ENCODE data around the gene ANKRD6. TPM values are rescaled to one million over a fixed set of nuclear protein-coding genes. Genes with fewer than 3 reads are reported as not detected.
"Not testable (repeated sequence)": the region's sequence is repeated elsewhere in the genome, so short reads cannot be mapped to it uniquely, and the experiment has no call there.

Gene ANKRD6
- total RNA-seq, 2 donors from 2014 or later: 4.2 to 5.5 TPM

- no peak overlapping the region for H3K4me3 Mint-ChIP-seq
- H3K27ac Mint-ChIP-seq: no peak overlapping the region
- DNase-seq (no peak), ATAC-seq (replicated peaks in 1 of 2) (no peak)
- H3K27me3 Mint-ChIP-seq (ENCODE audit: low read depth): no peaks in the 10 kb centered on the region
- no peaks in the 10 kb centered on the region for H3K9me3 Mint-ChIP-seq
- H3K36me3 Mint-ChIP-seq (ENCODE audit: insufficient read depth in 2 of 2): peaks cover 0 to 1% of the 10 kb centered on the region in 2 donors
- H3K4me1 Mint-ChIP-seq (ENCODE audit: low read depth): no peaks in the 10 kb centered on the region
Observed at GRCh38 chr6:89623749-89624148, 190.8 kb downstream of the ANKRD6 start.

GRCh38 chr6:89630488-89630887 is 197.5 kb downstream of the ANKRD6 start:
- ATAC-seq (replicated peaks in 1 of 2) (no peak), DNase-seq (no peak)
- H3K4me3 Mint-ChIP-seq: no peak overlapping the region
- no peaks in the 10 kb centered on the region for H3K9me3 Mint-ChIP-seq
- no peaks in the 10 kb centered on the region for H3K4me1 Mint-ChIP-seq (ENCODE audit: low read depth)
- H3K27ac Mint-ChIP-seq: no peak overlapping the region
- H3K27me3 Mint-ChIP-seq (ENCODE audit: low read depth): no peaks in the 10 kb centered on the region
- peaks cover 0 to 4% of the 10 kb centered on the region in 2 donors for H3K36me3 Mint-ChIP-seq (ENCODE audit: insufficient read depth in 2 of 2)

- not testable (repeated sequence) for DNase-seq; H3K4me3 Mint-ChIP-seq; H3K27me3 Mint-ChIP-seq (ENCODE audit: low read depth); H3K9me3 Mint-ChIP-seq; ATAC-seq (replicated peaks in 1 of 2)
- Mint-ChIP-seq H3K27ac (peak overlapping the region; percentile 70), H3K4me1 (ENCODE audit: low read depth) (peaks cover 27% of the 10 kb centered on the region), H3K36me3 (ENCODE audit: insufficient read depth in 2 of 2) (peaks cover 7 to 14% of the 10 kb centered on the region in 2 donors)
Observed at GRCh38 chr6:89636412-89636811, 203.5 kb downstream of the ANKRD6 start.

DNA sequence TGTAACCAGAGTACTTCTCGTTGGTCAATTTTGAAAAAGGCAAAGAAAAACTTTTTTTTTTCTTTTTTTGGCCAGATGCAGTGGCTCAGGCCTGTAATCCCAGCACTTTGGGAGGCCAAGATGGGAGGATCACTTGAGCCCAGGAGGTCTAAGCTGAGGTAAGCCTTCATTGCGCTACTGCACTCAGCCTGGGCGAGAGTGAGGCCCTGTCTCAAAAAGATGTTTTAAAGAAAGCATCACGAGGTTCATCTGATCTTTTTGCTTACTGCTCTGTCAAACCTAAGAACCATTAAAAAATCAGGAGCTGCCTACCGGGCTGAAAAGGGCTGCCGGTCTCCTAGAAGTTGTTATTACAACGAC is 205.0 kb downstream of the ANKRD6 start:
- ATAC-seq (replicated peaks in 1 of 2): no peak
- H3K36me3 Mint-ChIP-seq (ENCODE audit: insufficient read depth in 2 of 2): peaks cover 9 to 14% of the 10 kb centered on the region in 2 donors
- DNase-seq: no peak
- no peaks in the 10 kb centered on the region for H3K27me3 Mint-ChIP-seq (ENCODE audit: low read depth)
- H3K27ac Mint-ChIP-seq: peak overlapping the region; percentile 99
- H3K4me3 Mint-ChIP-seq: peak overlapping the region; percentile 81 to 97
- H3K9me3 Mint-ChIP-seq: no peaks in the 10 kb centered on the region
- H3K4me1 Mint-ChIP-seq (ENCODE audit: low read depth): peaks cover 27% of the 10 kb centered on the region

- Mint-ChIP-seq H3K4me3 (peak within 1 kb of the TSS; percentile 81 to 97), H3K9me3 (no peaks in the 10 kb centered on the region), H3K27me3 (ENCODE audit: low read depth) (no peaks in the 10 kb centered on the region), H3K36me3 (ENCODE audit: insufficient read depth in 2 of 2) (peaks cover 9 to 13% of the 10 kb centered on the region in 2 donors), H3K4me1 (ENCODE audit: low read depth) (peaks cover 32% of the 10 kb centered on the region), H3K27ac (peak within 1 kb of the TSS; percentile 99)
- ATAC-seq (replicated peaks in 1 of 2) (peak; percentile 97 to 98), DNase-seq (peak; percentile 94 to 95)
Observed at GRCh38 chr6:89638320-89639195, 205.6 kb downstream of the ANKRD6 start, which contains the start of gene LYRM2. Gene LYRM2, minus strand, starts transcription at chr6:89638747. Its CDS starts 31 bp downstream, at chr6:89638716.

GRCh38 chr6:89640804-89641203 is 207.9 kb downstream of the ANKRD6 start:
- Mint-ChIP-seq H3K36me3 (ENCODE audit: insufficient read depth in 2 of 2) (peaks cover 6 to 10% of the 10 kb centered on the region in 2 donors), H3K4me3 (no peak overlapping the region), H3K4me1 (ENCODE audit: low read depth) (peaks cover 35% of the 10 kb centered on the region), H3K27me3 (ENCODE audit: low read depth) (no peaks in the 10 kb centered on the region), H3K9me3 (no peaks in the 10 kb centered on the region), H3K27ac (peak overlapping the region; percentile 4)
- DNase-seq: no peak
- no peak for ATAC-seq (replicated peaks in 1 of 2)

GRCh38 chr6:89641581-89641980 is 208.6 kb downstream of the ANKRD6 start:
- H3K27me3 Mint-ChIP-seq (ENCODE audit: low read depth); H3K9me3 Mint-ChIP-seq; DNase-seq; H3K36me3 Mint-ChIP-seq (ENCODE audit: insufficient read depth in 2 of 2); H3K27ac Mint-ChIP-seq; H3K4me3 Mint-ChIP-seq; ATAC-seq (replicated peaks in 1 of 2): not testable (repeated sequence)
- peaks cover 28% of the 10 kb centered on the region for H3K4me1 Mint-ChIP-seq (ENCODE audit: low read depth)

GRCh38 chr6:89642956-89643355 is 210.0 kb downstream of the ANKRD6 start:
- H3K9me3 Mint-ChIP-seq: no peaks in the 10 kb centered on the region
- H3K4me3 Mint-ChIP-seq: no peak overlapping the region
- ATAC-seq (replicated peaks in 1 of 2) (no peak), DNase-seq (no peak)
- H3K36me3 Mint-ChIP-seq (ENCODE audit: insufficient read depth in 2 of 2): peaks cover 3 to 7% of the 10 kb centered on the region in 2 donors
- no peaks in the 10 kb centered on the region for H3K27me3 Mint-ChIP-seq (ENCODE audit: low read depth)
- peaks cover 23% of the 10 kb centered on the region for H3K4me1 Mint-ChIP-seq (ENCODE audit: low read depth)
- H3K27ac Mint-ChIP-seq: no peak overlapping the region

DNA sequence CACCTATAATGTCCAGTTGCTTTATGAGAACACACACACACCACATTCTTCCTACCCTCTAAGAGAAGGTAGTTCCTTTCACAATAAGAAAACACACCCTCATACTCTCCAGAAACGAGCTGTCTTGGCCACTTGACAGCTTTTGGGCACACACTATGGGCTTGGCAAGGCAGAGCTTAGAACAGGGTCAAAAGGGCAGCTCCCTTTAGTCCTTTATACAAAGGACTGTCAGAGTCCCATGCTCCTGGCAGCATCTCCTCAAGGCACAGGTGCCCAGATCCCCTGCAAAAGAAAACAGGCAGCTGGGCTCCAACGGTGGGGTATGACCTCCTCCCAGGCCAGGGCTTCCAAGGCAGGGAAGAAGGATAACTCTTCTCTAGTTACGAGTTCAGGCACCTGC is 210.5 kb downstream of the ANKRD6 start:
- Mint-ChIP-seq H3K27ac (no peak overlapping the region), H3K27me3 (ENCODE audit: low read depth) (no peaks in the 10 kb centered on the region), H3K36me3 (ENCODE audit: insufficient read depth in 2 of 2) (peaks cover 3 to 9% of the 10 kb centered on the region in 2 donors), H3K9me3 (no peaks in the 10 kb centered on the region), H3K4me3 (no peak overlapping the region), H3K4me1 (ENCODE audit: low read depth) (peaks cover 23% of the 10 kb centered on the region)
- DNase-seq (no peak), ATAC-seq (replicated peaks in 1 of 2) (no peak)

GRCh38 chr6:89644864-89645263 is 211.9 kb downstream of the ANKRD6 start:
- no peaks in the 10 kb centered on the region for H3K9me3 Mint-ChIP-seq
- H3K27me3 Mint-ChIP-seq (ENCODE audit: low read depth): no peaks in the 10 kb centered on the region
- DNase-seq (no peak), ATAC-seq (replicated peaks in 1 of 2) (no peak)
- peaks cover 10% of the 10 kb centered on the region for H3K4me1 Mint-ChIP-seq (ENCODE audit: low read depth)
- H3K4me3 Mint-ChIP-seq: no peak overlapping the region
- H3K36me3 Mint-ChIP-seq (ENCODE audit: insufficient read depth in 2 of 2): peaks cover 3 to 10% of the 10 kb centered on the region in 2 donors
- peak overlapping the region; percentile 38 for H3K27ac Mint-ChIP-seq

- no peak for DNase-seq
- ATAC-seq (replicated peaks in 1 of 2): no peak
- Mint-ChIP-seq H3K4me1 (ENCODE audit: low read depth) (peaks cover 3% of the 10 kb centered on the region), H3K4me3 (no peak overlapping the region), H3K9me3 (no peaks in the 10 kb centered on the region), H3K27me3 (ENCODE audit: low read depth) (no peaks in the 10 kb centered on the region), H3K36me3 (ENCODE audit: insufficient read depth in 2 of 2) (peaks cover 2 to 23% of the 10 kb centered on the region in 2 donors), H3K27ac (no peak overlapping the region)
Observed at GRCh38 chr6:89649682-89650081, 216.7 kb downstream of the ANKRD6 start.

GRCh38 chr6:89650579-89650978 is 217.6 kb downstream of the ANKRD6 start:
- Mint-ChIP-seq H3K36me3 (ENCODE audit: insufficient read depth in 2 of 2) (peaks cover 2 to 23% of the 10 kb centered on the region in 2 donors), H3K4me3 (no peak overlapping the region), H3K27me3 (ENCODE audit: low read depth) (no peaks in the 10 kb centered on the region), H3K9me3 (no peaks in the 10 kb centered on the region), H3K27ac (no peak overlapping the region), H3K4me1 (ENCODE audit: low read depth) (no peaks in the 10 kb centered on the region)
- ATAC-seq (replicated peaks in 1 of 2) (no peak), DNase-seq (no peak)

DNA sequence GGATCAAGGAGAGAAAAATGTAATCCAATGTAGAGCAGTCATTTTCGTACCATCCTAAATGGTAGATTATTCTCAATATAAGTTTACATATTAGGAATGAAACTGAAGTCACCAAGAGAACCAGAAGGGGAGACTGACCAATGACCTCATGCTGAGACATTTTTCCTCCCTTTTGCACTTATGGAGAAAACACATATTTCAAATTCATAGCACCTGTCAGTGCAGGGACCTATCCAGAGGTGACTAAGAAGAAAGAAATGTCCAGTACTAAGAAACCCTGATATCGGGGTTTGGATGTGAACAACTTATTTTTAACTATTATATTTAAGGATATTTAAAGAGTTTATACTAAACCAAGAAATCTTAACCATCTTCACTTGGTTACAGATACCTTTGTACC is 222.2 kb downstream of the ANKRD6 start:
- ATAC-seq (replicated peaks in 1 of 2): no peak
- peaks cover 4 to 16% of the 10 kb centered on the region in 2 donors for H3K36me3 Mint-ChIP-seq (ENCODE audit: insufficient read depth in 2 of 2)
- no peaks in the 10 kb centered on the region for H3K4me1 Mint-ChIP-seq (ENCODE audit: low read depth)
- no peak overlapping the region for H3K4me3 Mint-ChIP-seq
- H3K27me3 Mint-ChIP-seq (ENCODE audit: low read depth): no peaks in the 10 kb centered on the region
- H3K27ac Mint-ChIP-seq: no peak overlapping the region
- H3K9me3 Mint-ChIP-seq: no peaks in the 10 kb centered on the region
- no peak for DNase-seq
